Measurements from ENCODE around the gene VPS13A.
"Not testable (repeated sequence)": the region's sequence is repeated elsewhere in the genome, so short reads cannot be mapped to it uniquely, and the experiment has no call there.

VPS13A gene

DNA sequence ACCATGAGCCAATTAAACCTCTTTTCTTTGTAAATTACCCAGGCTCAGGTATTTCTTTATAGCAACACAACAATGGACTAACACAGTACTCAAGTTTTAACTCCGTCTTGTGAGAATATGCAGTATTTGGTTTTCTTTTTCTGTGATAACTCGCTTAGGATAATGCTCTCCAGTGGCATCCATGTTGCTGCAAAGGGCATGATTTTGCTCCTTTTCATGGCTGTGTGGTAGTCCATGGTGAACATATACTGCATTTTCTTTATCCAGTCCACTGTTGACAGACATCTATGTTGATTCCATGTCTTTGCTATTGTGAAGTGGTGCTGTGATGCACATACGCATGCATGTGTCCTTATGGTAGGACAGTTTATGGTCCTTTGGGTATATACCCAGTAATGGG is 10.9 kb downstream of the VPS13A start:
- no peak for DNase-seq

DNA sequence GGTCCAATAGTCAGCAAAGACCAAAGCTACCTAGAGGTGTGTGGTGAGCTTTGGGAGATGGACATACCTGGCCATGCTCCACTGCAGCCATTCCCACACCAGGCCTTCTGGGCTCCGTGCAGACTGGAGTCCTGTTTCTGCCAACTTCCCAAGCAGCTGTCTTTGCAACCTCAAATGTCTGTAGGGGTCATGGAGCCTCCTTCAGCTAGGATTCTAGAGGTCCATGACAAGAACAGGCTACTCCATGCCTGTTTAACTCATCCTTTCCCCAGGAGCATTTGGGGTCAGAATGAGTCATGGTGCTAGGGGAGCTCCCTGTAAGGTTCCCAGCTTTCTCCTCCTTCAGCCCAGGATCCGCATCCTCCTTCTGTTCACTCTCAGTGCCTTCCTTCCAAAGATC is 17.1 kb downstream of the VPS13A start:
- DNase-seq: peak; percentile 19

DNA sequence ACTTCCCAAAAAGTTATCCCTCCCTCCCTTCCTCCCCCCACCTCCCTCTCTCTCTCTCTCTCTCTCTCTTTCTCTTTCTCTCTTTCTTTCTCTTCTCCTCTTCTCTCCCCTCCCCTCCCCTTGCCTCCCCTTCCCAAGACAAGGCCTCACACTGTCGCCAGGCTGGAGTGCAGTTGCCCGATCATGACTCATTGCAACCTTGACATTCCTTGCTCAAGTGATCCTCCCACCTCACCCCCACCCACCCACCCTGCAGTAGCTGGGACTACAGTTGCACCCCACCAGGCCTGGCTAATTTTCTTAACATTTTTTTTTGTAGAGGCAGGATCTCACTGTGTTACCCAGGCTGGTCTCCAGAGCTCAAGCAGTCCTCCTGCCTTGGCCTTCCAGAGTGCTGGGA is 32.8 kb downstream of the VPS13A start:
- peak; percentile 44 for DNase-seq

DNA sequence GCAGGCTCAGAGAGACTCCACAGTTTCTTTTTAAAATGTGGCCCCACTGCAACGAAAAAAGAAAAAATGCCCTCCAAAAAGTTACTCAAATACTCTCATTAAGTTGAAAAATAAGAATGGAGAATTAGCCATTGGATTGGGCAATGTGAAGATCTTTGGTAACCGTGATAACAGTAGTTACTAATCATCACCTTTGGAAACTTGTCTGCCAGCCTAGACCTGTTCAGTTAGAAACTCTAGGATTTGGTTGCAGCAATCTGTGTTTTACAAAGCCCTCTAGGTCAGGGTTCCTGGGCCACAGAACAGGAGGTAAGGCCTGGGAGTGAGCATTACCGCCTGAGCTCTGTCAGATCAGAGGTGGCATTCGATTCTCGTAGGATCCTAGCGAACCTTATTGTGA is 34.2 kb downstream of the VPS13A start:
- no peak for DNase-seq

DNA sequence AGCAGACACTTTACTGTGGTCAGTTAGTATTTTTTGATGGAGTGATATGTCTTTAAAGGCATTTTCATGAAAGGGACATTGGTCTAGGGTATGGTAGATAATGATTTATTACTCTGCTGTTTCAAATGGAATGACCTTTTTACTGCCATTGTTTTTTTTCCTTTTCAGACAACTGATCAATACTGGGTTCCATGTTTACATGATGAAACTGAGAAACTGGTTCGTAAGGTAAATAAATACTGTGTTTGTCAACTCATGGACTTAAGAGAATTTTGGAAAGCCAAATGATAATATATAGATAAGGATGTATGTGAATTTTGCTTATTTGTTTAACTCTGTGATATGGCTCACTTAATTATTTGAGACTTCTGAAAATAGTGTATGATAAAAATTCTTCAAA is 35.5 kb downstream of the VPS13A start:
- DNase-seq: no peak

DNA sequence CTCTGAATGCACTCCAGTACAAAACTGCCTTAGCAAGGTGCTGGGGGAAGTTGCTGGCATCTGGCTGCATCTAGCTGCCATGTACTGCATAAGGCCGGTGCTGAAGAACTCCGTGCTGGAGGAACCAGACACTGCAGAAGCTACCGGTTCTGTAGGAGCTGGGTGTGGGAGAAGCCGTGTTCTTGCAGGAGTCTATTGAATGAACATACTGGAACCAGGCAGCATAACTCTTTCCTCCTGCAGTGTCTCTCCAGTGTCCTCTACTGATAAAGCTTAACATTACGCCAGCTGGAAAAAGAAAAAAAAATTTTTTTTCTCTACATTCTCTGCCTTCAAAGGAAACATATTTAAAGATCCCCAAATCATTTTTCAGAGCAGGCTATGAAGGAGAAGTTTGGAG is 38.5 kb downstream of the VPS13A start:
- peak; percentile 24 for DNase-seq

DNA sequence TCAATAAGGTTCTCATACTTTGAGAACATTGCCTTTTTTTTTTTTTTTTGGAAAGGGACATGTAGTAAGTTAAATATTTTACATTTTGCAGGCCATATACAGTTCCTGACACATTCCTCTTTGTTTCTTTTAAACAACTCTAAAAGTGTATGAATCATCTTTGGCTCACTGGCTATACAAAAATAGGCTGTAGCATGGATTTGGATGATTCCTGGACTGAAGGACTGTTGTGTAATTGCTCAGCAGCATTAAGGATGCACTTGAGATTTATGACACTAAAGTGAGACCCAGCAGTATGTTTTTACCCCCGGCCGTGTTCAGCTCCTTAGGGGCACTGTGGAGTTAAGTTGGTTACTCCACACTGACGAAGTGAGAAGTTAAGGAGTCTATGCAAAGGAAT is 41.3 kb downstream of the VPS13A start:
- peak; percentile 82 for DNase-seq

DNA sequence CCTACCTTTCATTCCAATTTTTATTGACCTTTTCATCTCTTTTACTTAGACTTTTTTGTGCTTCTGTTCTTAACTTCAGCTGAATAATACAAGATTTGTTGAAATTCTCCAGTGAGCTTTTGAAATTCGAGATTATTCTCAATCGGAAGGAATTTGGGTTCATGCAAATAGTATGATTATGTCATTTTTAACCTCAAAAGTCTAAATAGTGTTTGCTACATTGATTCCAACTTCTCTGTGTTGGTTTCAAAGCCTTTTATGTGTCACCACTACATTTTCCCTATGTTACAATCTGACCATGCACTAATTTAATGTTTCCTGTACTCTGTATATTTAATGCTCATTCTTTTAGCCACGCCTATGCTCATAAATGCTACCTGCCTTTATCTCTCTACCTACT is 44.1 kb downstream of the VPS13A start:
- DNase-seq: peak; percentile 20

DNA sequence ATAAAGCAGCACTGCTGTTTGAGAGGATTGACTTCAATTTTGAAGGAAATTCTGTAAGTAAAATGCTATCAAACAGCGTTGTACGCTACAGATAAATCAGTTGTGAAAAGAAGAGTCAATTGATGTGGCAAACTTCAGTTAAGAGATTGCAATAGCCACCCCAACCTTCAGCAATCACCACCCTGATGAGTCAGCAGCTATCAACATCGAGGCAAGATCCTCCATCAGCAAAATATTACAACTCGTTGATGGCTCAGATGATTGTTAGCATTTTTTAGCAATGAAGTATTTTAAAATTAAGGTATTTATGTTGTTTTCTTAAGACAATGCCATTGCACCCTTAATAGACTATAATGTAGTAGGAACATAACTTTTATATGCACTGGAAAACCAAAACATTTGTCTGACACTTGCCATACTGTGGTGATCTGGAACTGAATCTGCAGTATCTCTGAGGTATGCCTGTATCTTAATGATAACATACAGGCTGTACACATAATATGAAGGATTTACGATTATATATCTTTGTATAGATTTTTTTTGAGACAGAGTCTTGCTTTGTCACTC is 47.5 kb downstream of the VPS13A start:
- peak; percentile 60 for DNase-seq

DNA sequence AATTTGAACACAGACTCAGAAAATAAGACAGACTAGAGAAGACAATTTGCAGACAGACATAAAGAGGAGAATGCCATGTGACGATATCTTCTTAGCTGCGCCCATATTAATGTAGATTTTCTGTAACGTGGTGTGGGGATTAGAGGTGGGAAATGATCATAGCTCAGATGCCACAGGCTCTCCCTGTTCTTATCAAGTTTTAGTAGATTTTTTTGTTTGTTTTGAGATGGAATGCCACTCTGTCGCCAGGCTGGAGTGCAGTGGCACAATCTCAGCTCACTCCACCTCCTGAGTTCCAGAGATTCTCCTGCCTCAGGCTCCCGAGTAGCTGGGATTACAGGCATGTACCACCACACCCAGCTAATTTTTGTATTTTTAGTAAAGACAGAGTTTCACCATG is 59.4 kb downstream of the VPS13A start:
- DNase-seq: no peak

DNA sequence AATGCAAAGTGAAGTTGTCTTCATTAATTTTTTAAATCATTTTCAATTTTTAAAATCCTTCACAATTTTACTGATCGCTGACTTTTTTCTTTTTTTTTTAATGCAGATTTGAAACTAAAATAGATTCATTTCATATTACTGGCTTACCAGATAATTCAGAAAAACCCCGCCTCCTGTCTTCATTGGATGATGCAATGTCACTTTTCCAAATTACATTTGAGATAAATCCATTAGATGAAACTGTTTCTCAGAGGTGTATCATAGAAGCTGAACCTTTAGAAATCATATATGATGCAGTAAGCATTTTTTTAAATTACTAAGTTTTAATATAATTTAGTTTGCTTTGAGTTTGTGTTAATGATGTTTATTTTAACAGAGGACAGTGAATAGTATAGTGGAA is 60.6 kb downstream of the VPS13A start:
- DNase-seq: no peak

DNA sequence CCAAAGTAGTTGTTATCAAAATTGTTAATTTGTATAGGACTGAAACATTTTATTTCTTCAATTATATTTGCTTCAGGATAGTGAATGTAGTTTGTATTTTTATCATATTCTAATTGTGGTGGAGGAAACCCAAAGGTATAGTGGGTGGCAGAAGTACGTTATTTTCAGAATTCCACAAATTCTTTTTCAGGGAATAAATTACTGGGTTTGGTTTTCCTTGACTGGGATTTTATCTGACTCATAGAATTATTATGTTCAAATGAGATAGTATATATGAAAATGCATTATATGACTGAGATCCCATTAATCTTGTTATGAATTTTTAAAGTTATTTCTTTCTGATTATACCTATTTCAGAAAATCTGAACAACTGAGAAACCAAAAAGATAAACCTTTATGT is 73.7 kb downstream of the VPS13A start:
- DNase-seq: peak; percentile 24

DNA sequence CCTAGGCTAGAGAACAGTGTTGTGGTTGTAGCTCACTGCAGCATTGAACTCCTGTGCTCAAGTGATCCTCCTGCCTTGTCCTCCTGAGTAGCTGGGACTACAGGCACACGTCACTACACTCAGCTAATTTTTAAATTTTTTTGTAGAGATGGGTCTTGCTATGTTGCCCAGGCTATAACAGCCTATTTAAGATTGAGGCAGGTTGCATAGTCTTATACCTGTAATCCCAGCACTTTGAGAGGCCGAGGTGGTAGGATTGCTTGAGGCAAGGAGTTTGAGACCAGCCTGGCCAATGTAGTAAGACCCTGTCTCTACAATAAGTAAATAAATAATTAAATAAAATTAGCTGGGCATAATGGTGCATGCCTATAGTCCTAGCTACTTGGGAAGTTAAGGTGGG is 79.9 kb downstream of the VPS13A start:
- DNase-seq: no peak

DNA sequence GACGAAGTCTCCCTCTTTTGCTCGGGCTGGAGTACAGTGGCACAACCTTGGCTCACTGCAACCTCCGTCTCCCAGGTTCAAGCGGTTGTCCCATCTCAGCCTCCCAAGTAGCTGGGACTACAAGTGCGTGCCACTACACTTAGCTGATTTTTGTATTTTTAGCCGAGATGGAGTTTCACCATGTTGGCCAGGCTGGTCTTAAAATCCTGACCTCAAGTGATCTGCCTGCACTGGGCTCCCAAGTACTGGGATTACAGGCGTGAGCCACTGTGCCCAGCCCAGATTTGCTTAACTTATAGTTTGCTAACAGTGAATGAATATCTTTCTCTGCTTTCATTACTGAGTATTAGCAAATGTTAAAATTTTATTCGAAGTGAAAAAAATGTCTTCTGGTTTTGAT is 84.3 kb downstream of the VPS13A start:
- no peak for DNase-seq

DNA sequence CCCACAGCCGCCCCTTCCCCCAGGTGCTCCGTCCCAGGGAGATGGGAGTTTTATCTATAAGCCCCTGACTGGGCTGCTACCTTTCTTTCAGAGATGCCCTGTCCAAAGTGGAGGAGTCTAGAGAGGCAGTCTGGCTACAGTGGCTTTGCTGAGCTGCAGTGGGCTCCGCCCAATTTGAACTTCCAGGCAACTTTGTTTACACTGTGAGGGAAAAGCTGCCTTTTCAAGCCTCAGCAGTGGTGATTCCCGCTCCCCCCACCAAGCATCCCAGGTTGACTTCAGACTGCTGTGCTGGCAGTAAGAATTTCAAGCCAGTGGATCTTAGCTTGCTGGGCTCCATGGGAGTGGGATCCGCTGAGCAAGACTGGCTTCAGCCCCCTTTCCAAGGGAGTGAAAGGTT is 90.4 kb downstream of the VPS13A start:
- not testable (repeated sequence) for DNase-seq

DNA sequence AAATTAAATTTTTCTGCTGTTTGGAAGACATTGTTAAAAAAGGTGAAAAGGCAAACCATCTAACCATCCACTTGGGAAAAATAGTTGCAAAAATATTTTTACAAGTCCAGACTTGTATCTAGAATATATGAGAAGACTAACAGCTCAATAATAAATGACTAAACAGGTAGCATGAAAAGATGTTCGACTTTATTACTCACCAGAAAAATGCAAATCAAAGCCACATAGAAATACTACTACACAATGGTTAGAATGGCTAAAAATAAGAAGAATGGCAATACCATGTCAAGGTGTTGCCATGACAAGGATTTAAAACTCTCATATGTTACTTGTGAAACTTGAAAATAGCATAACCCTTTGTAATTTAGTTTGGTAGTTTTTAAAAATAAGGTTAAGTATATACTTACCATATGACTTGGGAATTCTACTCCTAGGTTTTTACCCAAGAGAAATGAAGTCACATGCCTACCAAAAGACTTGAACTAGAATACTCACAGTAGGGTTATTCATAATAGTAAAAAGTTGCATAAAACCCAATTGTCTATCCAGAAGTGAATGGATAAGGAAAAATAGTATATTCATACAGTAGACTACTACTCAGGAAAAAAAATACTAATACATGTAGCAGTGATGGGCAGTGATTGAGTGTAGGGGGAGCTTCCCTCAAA is 93.8 kb downstream of the VPS13A start:
- no peak for DNase-seq

DNA sequence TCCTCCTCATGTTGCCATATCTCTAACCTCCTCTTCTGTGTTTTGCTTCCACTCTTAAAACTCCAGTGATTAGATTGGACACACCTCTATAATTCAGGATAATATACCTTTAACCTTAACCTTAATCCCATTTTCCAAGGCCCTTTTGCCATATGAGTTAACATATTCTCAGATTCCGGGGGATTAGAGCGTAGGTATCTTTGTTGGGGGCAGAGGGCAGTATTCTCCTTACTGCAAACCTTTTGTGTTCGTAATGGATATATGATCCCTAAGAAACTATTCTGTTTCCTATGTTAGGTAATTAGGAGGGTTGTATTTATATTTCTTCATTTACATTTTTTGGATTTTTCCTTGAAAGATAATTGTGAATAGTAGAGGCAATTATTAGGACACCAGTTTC is 99.5 kb downstream of the VPS13A start:
- DNase-seq: peak; percentile 3

DNA sequence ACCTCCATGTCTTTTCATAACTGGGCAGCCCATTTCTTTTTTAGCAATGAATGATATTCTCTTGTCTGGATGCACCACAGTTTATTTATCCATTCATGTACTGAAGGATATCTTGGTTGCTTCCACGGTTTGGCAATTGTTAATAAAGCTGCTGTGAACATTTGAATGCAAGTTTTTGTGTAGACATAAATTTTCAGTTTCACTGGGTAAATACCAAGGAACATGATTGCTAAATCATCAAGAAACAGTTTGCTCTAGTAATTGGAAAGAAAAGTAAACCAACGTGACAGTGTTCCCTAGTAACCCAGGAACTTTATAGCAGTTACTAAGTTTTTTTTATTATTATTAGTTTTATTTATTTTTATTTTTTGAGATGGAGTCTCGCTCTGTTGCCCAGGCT is 100.4 kb downstream of the VPS13A start:
- no peak for DNase-seq

DNA sequence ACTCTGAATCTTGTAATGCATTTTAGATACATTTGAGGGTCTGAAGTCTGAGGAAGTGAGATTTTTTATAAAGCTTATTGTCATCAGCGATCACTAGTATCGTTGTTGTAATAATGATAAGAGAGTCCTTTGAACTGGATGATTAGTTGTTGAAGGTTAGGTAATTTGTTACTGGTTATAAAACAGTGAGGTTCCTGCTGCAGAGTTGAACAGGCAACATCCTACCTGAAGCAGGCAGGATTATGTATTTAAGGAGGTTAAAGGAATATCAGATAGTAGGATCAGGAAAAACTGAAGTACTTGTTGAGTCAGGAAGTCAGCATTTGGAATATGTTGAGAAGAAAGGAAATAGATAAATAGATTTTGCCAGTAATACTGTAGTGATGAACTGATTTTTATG is 106.7 kb downstream of the VPS13A start:
- DNase-seq: no peak

DNA sequence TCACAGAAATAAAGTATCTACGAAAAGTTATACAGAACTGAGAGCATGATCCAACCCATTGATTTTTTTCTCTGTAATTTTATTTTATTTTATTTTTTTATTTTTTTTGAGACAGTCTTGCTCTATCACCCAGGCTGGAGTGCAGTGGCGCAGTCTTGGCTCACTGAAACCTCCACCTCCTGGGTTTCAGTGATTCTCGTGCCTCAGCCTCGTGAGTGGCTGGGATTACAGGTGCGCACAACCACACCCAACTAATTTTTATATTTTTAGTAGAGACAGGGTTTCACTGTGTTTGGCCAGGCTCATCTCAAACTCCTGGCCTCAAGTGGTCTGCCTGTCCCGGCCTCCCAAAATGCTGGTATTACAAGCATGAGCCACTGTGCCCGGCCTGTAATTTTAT is 107.3 kb downstream of the VPS13A start:
- DNase-seq: no peak

DNA sequence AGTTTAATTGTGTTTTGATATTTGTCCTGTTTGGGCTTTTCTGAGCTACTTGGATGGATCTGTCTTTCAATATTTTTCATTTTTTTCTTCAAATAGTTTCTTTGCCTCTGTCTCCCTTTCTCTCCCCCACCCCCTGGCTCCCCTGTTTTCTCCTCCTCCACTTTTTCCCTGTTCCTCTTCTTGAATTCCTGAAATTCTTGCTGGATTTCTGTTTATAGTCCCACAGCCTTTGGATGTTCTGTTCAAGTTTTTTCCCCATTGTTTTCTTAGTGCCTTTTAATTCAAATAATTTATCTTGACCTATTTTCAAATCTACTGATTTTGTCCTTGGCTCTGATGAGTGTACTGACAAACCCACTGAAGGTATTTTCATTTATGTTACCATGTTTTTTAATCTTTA is 113.0 kb downstream of the VPS13A start:
- DNase-seq: peak; percentile 32

DNA sequence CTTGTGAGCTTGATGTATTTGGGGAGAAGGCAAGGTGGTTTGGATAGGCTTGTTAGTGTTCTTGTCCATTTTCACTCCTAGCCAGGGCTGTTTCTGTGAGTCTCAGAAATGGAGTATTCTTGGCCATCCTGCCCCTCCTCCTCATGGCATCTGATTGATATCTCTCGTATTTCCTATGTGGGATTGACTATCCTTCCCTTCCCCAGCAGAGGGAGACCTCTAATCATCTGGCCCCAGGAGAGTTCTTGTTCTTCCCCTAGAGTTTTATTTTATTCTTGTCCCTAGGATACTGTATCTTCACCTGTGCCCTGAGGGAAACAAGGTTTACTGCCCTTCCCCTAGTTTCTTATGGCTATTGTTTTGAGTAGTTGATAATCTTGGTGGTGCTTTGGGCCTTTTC is 114.4 kb downstream of the VPS13A start:
- DNase-seq: peak; percentile 54

DNA sequence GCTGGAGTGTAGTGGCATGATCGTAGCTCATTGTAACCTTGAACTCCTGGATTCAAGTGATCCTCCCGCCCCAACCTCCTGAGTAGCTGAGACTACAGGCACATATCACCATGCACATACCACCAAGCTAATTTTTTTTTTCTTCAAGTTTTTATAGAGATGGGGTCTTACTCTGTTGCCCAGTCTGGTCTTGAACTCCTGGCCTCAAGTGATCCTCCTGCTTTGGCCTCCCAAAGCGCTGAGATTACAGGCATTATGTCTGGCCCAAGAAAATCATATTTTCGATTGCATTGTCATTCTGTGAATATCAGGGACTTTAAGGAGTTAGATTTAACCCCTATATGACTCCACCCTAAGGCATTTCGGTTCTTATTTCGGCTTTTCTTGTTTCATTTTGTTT is 116.6 kb downstream of the VPS13A start:
- DNase-seq: no peak

DNA sequence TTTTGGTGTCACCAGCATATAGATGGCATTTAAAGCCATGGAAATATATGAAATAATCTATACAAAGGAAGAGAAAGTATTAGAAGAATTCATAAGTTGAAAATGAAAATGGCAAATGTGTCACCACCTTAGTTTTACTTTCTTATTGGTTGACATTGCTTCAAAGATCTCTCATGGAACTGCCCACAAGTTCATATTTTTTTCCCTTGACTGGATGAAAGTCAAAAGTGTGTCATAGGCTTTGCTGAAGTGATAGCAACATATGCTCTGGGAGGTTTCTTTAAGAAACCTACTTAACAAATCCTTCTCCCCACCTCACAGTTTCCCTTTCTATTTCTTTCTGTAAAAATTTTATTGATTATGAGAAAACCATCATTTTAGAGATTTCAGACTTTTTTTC is 127.2 kb downstream of the VPS13A start:
- peak; percentile 8 for DNase-seq
